Occipital lobe (tissue), 2 donors: ENCODE measurements around the gene EMP2. TPM values are rescaled to one million over a fixed set of nuclear protein-coding genes. Genes with fewer than 3 reads are reported as not detected.
"Not testable (repeated sequence)": the region's sequence is repeated elsewhere in the genome, so short reads cannot be mapped to it uniquely, and the experiment has no call there.

Experiments used
- DNase-seq: peaks from one replicate; lab custom pipeline; 2025; lab: John Stamatoyannopoulos, UW
- total RNA-seq: library from RNA; depleted of rRNA; stranded (reverse); fragments of >200 nt; gene quantifications from one replicate; pipeline ENCODE4 v1.2.3, GENCODE V29; 2014

EMP2 gene
- total RNA-seq, 1 donor from 2014 or later: 3.4 TPM

DNA sequence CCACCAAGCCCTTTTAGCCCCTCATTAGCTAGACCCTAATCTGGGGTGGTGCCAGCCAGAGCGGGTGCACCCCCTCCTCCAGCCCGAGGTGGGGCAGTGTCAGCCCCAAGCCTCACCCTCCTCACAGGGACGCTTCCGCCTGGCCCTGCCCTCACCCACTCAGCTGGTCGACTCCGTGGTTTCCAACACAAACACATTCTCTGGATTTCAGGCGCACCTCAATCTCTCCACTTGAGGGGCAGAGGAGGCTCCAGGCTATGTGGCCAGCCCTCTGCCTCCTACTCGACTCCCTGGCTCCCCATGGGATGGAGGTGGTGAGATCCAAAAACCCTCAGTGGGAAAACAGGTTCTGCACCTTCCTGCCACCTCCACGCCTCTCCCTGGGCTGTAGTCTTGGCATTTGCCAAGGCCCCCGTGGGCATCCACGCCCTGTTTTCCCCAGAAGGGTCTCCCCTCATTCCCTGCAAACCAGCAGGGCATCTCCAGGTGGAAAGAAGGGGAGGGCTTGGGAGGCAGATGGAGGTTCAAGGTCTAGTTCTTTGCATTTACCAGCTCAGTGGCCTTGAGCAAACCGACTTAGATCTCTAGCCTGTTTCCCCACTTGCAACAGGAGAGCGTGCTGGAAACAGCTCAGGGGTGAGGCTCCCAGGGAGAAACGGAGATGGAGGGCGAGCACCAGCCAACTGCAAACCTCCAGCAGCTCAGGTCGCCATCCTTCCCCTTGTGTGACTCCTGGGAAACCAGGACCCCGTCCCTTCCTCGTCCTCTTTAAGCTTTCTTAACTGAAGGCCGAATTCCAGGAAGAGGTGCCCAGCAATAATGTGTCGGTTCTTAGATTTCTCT is 1.7 kb downstream of the EMP2 start:
- DNase-seq: no peak

DNA sequence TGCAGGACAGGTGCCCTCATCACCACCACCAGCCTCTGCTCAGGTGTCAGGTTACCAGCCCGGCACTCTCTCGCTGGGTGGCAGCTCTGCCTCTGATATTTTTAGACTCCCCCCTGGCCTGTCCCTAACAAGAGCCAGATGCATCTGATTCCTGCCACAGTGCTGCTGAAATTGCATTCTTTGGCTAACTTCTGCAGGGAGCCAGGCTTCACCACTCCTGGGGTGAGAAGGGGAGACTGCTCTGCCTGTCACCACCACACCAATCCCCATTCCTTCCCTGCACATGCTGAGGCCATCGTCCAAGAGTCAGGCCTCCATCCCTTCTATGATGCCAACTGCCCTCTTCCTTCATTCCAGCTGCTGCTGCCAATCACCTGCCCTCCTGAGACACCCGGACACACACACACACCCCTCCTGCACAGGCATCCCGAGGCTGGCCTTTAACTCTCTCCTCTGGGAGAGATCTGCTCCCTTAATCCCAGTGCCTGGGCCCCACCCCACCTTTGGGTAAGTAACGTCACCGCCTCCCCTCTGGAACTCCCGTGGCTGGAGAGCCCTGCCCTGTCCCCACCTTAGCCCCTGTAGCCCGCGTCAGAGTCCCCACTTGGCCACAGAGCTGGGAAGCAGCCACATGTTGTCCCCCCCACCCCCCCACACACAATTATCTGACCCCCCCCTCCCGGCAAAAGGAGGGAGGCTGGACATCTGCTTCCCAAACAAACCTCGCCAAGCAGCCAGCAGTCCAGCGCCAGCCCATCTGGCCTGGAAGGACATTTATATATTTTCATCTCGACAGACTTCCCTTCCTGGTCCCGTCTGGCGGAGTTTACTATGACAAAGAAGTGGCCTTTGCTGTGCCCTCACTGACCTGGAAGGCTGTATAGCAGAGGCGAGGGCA is 2.8 kb downstream of the EMP2 start:
- no peak for DNase-seq

DNA sequence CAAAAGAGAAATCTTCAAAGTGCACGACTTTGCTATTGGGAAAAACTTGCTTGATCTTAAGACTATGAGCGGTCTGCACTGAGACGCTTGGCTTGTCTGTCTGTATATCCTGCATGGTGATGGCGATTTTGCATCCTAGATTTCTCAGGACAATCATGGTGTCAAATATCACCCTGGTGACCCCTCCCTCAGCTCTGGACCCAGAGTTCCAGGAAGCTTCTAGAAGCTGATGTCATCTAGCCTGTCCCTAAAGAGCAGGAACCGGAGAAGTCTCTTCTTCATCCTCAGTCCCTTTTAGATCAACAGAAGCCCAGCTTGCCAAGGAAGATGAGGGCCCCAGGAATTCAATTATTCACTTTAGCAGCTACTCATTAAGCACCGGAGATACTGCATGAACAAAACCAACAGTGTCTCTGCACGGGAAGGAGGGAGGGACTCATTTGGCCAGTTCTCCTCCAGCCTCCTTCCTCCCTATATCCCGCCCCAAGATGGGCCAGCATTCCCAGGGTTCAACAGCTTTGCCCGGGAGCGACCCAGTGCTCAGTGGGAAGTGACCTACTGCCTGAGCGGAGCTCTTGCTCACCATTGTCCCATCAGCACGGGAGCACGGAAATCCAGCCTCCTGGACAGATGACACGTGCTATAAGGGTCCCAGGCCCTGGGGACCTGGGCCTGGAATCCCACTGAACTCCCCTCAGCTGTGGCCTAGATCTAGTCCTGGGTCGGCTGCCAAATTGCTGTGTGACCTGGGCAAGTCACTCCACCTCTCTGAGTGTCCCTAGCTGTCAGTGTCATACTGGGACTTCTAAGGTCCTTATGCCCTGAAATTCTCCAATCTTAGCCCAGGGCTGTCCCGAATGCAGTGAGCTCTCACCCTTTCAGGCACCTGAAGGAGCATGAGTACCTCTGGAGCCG is 3.8 kb downstream of the EMP2 start:
- DNase-seq: no peak

DNA sequence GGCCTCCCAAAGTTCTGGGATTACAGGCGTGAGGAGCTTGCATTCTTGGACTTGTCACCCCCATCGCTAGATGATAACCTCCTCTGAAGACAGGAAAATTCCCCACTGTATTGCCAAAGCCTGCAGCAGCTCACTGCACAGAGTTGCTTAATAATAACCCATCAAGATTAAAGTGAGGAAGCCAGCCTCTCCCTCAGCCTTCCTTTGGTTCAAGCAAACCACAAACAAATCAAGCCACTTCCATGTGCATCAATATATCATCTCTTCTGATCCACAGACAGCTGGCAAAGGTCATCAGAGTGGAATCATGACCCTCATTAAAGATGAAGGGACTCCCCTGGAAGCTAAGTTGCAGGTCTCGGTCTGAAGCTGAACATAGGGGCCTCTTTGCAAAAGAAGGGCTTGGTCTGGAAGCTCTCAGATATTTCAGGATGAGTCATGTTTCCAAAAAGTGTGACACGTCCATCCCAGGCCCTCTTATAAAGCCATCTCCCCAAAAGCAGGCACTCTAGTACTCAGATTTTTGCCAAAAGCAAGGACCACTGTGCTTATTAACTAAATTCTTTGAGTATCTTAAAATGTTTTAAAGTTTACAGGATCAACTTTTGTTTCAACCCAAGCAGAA is 4.8 kb downstream of the EMP2 start:
- no peak for DNase-seq

DNA sequence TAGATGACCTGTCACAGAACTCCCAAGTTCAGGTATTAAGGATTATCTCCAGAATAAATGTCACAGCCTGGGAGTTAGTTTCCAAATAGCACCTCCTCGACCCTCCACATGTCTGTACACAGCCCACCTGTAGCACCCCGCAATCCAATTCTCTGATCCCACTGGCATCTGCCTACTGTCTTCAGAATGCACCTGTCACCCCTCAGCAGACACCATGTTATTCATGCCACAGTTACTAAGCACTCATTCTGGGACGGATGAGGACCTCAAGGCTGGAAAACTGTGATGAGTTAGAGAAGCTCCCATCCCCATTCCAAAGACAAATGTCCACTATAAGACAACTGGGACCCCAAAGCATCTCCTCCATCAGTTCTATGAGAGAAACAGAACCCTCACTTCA is 7.8 kb downstream of the EMP2 start:
- DNase-seq: no peak

DNA sequence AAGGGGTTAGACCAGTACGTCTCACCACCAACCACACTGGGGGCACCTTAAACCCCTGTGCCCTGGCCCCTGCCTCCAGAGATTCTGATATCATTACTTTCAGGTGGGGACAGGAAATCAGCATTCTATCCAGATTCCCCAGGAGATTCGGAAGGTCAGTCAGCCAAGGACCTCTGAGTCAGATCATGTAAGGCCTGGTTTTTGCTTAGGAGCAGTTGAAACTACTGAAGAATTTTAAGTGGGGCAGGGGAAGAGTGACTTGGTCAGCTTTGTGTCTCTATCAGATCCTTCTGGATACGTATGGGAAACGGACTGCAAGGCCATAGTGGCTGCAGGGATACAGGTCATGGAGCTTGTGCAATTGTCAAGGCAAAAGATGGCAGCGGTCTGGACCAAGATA is 9.0 kb downstream of the EMP2 start:
- DNase-seq: no peak

DNA sequence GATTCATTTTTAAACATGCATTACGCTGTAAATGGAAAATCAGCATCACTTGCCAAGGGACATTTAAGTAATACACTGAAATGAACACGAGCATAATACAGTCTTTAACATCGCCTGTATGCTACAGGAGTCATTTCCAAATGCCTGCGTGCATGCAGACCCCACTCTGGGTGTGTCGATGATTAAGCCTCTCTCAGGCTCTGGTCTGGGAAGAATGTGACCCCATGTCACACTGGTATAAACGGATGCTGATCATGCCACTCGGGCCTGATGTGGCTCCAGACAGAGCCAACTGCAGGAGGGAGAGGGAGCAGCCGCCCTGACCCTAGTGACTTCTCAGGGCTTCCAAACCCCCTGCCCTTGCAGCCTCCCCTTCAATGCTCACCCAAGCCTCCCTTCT is 10.8 kb downstream of the EMP2 start:
- no peak for DNase-seq

DNA sequence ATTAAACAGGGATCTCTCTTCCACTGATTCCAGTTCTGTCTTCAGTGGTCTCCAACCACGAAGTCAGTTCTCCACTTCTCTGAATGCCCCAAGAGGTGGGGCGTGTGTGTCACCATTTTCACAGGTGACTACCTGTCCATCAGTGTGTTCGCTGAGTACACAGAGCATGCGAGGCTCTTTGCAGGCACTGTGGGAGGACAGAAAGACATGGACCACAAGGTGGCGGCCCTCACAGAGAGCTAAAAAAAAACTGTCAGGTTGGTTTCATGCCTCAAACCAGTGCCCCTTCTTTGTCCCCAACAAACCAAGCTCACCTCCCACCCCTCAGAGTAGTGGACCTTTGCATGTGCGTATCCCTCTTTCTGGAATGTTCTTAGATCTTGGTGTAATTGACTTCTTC is 13.8 kb downstream of the EMP2 start:
- DNase-seq: no peak

DNA sequence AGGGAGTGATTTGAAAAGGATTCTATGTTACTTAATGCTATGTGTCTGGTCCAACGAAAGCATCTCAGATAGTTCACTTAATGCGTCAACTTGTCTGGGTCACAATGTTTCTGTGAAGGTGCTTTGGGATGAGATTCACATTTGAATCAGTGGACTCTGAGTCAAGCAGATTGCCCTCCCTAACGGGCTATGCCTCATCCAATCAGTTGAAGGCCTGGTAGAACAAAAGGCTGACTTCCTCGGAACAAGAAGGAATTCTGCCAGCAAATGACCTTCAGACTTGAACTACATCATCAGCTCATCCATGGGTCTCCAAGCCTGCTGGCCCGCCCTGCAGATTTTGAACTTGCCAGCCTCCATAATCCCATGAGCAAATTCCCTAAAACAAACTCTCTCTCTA is 15.2 kb downstream of the EMP2 start:
- DNase-seq: no peak

DNA sequence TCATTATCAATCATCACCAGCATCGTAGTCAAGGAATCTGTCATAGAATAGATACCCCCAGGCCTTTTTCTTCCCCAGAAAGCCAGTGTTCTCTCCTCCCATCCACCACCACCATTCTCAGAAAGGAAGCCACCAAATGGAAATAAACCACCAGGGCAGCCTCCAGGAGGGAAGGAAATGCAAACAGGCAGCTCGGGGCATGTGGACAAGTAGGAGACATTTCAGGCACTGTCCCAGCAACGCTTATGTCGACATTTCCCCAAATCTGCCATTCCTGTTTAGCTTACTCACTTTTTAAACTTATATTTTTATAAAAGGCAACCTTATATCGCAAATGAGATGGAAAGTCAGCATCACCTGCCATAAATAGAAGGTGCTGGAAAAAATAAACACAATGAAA is 15.8 kb downstream of the EMP2 start:
- DNase-seq: no peak

DNA sequence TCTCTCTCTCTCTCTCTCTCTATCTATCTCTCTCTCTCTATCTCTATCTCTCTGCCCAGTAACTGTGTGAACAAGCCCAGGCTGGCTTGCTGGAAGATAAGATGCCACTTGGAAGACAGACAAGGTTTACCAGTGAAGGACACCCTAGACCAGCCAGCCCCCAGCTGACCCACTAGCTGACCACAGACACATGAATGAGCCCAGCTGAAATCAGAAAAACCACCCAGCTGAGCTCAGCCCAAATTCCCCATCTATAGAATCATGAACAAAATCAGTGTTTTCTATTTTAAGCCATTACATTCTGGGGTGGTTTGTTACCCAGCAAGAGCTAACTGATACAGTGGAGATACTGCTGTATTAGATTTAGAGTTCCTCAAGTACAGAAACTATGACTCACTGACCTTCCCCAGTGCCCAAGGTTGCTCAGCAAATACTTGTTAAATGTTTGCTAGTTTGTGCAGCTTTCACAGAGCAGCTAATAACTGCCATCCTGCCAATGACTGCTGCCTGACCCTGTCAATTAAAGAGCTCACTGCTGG is 18.0 kb downstream of the EMP2 start:
- DNase-seq: no peak

DNA sequence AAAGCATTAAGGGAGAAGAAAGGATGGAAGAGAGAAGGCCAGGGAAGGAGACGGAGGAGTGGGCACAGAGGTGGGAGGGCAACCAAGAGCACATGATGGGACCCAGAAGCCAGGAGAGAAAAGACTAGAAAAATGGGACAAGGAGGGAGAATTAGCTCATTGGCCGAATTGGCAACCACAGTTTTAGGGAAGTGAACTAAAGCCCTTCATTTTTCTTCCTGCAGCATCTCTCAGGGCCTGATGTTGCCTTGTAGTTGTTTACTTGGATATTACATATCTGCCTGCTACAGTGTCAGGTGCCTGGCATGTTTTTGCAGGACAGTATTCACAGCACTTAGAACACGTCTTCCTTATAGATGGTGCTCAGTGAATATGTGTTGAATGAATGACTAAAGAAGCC is 19.0 kb downstream of the EMP2 start:
- no peak for DNase-seq

DNA sequence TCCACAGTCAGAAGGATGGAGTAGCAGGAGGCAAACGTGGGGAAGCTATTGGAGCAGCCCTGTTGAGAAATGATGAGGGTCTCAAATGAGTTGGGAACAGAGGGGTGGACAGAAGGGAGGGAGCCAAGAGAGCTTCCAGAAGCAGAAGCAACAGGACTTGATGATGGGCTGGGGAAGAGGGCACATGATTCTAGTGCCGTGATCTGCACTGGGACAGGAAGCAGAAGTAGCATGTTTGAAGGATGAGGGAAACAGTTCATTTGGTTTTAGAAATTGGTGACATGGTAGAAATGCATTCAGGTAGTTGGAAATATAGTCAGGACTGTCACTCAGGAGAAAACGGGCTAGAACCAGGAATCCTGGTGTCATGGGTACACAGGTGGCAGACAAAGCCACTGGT is 19.4 kb downstream of the EMP2 start:
- no peak for DNase-seq

DNA sequence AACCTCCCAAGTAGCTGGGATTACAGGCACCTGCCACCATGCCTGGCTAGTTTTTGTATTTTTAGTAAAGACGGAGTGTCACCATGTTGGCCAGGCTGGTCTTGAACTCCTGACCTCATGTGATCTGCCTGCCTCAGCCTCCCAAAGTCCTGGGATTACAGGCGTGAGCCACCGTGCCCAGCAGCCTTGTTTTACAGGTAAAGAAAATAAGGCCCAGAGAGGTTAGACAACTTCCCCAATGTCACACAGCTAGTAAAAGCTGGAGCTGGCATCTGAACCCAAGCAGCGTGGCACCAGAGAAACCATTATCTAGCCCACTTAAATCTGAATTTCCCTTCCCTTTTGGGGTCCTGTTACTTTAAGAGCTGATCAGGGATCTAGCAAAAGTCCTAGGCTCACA is 20.6 kb downstream of the EMP2 start:
- DNase-seq: not testable (repeated sequence)

DNA sequence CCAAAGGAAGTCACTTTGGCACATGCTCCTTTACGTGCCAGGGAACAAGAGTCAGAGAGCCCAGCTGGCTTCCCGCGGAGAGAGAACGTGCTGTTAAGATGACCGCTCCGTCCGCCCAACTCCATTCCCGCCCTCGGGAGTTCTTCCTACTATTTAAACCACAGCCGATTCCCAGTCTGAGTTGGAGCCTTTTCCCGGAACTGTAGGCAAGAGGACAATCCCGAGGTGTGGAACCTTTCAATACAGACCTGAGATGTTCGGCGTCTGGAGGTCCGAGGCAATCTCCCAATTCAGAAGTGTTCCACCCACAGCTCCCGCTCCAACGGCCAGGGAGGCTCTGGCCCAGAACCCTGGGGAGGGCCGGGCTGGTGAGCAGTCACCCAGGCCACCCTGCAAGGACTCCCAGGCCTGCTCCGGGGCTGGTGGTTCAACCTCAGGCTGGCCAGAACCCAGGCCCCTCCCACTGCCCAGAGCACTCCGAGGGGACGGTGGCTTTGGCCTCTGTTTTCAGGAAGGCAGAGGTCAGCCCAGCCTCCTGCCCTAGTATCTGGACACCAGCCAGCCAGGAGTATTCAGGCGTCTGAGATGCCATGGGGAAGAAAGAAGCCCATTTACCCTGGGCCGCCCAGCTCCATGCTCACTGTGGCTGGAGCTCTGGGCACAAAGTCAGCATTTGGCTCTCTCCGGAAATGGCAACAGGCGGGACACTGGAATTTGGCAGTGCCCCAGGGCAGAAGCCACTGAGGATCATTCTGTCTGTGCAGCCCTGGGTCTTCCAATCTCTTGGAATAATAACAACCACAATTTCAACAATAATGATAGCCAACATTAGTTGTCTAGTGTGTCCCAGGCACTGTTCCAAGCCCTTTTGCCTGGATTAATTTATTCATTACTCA is 21.4 kb downstream of the EMP2 start:
- no peak for DNase-seq

DNA sequence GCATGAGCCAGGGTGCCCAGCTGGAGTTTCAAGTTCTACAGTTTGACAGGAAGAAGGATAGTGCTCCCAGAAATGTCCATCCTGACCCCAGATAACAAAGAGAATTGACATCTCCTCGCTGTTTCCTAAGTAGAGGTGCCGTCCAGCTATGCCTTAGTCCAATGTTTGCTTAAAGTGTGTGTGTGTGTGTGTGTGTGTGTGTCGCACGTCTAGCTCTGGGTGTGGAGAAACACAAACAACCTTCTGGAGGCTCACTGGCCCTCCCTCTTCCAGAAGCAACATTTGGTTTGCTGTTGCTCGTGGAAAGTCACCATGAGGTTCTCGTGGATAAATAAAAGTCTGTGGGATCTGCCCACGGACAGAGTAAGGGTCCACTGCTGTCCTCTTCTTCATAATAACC is 22.1 kb downstream of the EMP2 start:
- no peak for DNase-seq

DNA sequence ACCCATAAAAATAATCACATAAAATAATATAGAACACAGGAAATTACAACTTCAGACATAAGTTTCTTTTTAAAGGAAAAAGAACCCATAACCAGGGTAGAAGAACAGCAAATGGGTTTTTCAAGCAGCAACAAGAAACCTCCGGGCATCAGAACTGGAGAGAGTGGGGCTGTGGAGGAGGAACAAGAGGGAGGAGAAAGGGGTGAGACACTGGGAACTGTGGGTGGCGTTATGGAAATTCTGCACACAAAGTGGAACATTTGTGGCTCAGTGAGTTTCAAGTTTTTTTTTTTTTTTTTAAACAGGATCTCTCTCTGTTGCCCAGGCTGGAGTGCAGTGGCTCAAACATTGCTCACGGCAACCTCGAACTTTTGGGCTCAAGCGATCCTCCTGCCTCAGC is 22.6 kb downstream of the EMP2 start:
- DNase-seq: no peak

DNA sequence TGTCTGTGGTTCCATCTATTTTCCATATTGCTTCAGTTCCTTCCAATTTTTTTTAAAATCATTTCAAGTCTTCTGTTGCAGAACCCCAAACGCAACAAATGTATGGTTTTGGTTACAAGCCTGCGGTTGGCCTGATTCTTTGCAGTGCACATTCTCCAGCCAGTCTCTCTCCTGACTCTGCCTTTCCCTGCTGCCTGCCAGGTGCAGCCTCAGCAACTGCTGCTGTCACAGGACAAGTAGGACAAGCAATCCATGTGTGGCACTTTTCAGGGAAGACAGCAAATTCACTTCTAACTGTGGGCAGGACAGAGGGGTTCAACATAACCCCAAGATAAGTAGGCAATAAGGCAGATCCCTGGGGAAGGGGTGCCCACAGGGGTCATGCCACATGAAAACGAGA is 24.2 kb downstream of the EMP2 start:
- DNase-seq: no peak

DNA sequence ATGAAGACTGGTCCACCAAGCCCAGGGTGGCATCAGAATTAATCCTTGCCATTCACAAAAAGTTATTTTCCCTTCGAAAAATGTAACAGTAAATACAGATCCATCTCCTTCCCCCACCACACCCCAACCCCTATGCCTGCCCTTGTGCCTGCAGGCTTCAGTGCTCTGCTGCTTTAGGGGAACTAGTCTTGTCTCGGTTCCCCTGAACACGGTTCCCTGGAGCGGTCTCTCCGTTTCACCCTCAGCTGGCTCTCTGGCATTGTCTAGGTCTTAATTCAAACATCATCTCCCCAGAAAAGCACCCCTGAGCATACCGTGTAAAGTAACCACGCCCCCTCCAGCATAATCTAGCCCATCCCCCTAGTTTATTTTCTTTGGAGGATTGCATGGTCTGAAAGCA is 25.8 kb downstream of the EMP2 start:
- DNase-seq: no peak

DNA sequence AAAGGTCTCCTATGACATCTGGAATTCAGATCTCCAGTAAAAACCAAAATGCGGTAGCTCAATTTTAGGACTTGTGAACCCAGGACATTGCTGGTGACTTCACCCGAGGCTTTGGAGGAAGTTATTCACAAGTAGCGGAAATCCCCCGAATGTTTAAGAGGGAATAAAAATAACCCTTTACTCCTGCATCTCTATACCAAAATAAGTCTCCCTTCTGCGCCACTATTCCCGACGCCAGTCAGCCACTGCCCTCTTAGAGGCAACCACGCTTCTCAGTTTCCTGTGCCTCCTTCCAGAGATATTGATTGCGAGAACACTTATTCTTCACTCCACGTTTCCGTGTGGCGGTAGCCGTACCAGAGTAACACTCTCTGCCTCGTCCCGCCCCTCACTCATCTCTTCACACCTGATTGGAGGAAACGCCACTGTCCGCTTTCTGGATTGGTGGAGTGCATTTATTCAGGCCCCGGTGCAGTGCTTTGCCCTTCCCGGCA is 27.4 kb downstream of the EMP2 start:
- peak; percentile 12 for DNase-seq
